ENCODE measurements around the gene TTC7B.

TTC7B gene

GRCh38 chr14:90583916-90584605 lies 232.2 kb downstream of the TTC7B start:
- no peak for TF ChIP-seq CTCF (IDR thresholded peaks at IDR 0.05)

- no peak for TF ChIP-seq CTCF (IDR thresholded peaks at IDR 0.05)
Observed at GRCh38 chr14:90583427-90583826, 232.8 kb downstream of the TTC7B start.

- TF ChIP-seq CTCF (IDR thresholded peaks at IDR 0.05) = no peak
Observed at GRCh38 chr14:90582166-90582565, 234.1 kb downstream of the TTC7B start.

- TF ChIP-seq CTCF (IDR thresholded peaks at IDR 0.05) = no peak
Observed at GRCh38 chr14:90581745-90582144, 234.5 kb downstream of the TTC7B start.

- no peak for TF ChIP-seq CTCF (IDR thresholded peaks at IDR 0.05)
Observed at GRCh38 chr14:90580377-90581335, 235.6 kb downstream of the TTC7B start.

- no peak for TF ChIP-seq CTCF (IDR thresholded peaks at IDR 0.05)
Observed at GRCh38 chr14:90579816-90580215, 236.4 kb downstream of the TTC7B start.

- TF ChIP-seq CTCF (IDR thresholded peaks at IDR 0.05) = no peak
Observed at GRCh38 chr14:90579088-90579487, 237.1 kb downstream of the TTC7B start.

Measured in LNCAP (cell line).